Neural crest cell (in vitro differentiated cells): Measurements from ENCODE around the gene FUT7. TPM values are rescaled to one million over a fixed set of nuclear protein-coding genes. Genes with fewer than 3 reads are reported as not detected.
A peak's percentile ranks its signal among the peaks of the same experiment; 100 is the strongest.
"Not testable (repeated sequence)": the region's sequence is repeated elsewhere in the genome, so short reads cannot be mapped to it uniquely, and the experiment has no call there.

Source experiments
- DNase-seq: peaks from one replicate; pipeline ENCODE4 v3.0.0; 2021; ENCODE audit warnings: low read depth, mixed read lengths, low spot score
- H3K27ac Mint-ChIP-seq: one replicate; pipeline ENCODE4 v1.8.0; 2021; ENCODE audit warnings: mild to moderate bottlenecking, mixed read lengths; ENCODE audit not compliant: unreplicated experiment
- H3K27me3 Mint-ChIP-seq: 2 replicates; pipeline ENCODE4 v1.8.0; 2021; ENCODE audit warnings: low read depth, mild to moderate bottlenecking, mixed read lengths
- H3K36me3 Mint-ChIP-seq: 2 replicates; pipeline ENCODE4 v1.8.0; 2021; ENCODE audit warnings: low read depth, mild to moderate bottlenecking, mixed read lengths
- H3K4me1 Mint-ChIP-seq: 2 replicates; pipeline ENCODE4 v1.8.0; 2021; ENCODE audit warnings: mixed read lengths
- H3K4me3 Mint-ChIP-seq: one replicate; pipeline ENCODE4 v1.8.0; 2021; ENCODE audit warnings: mild to moderate bottlenecking, mixed read lengths
- H3K9me3 Mint-ChIP-seq: 2 replicates; pipeline ENCODE4 v1.8.0; 2021; ENCODE audit warnings: mixed read lengths
- CTCF ChIP-seq: fragments of 200-600 bp; sonication (generic); conservative IDR thresholded peaks from 2 replicates; pipeline ENCODE4 v1.5.0; 2021; ENCODE audit warnings: antibody characterized with exemption, mild to moderate bottlenecking
- total RNA-seq: library from RNA; stranded (reverse); gene quantifications from 2 replicates; pipeline ENCODE4 v1.2.1, GENCODE V29; 2021

The FUT7 gene
- total RNA-seq, 1 donor from 2014 or later, result not detected

- no peaks in the 10 kb centered on the region for H3K27me3 Mint-ChIP-seq
- no peaks in the 10 kb centered on the region for H3K36me3 Mint-ChIP-seq
- H3K4me1 Mint-ChIP-seq, result no peaks in the 10 kb centered on the region
- no peak for TF ChIP-seq CTCF
- no peak for DNase-seq
- no peaks in the 10 kb centered on the region for H3K9me3 Mint-ChIP-seq
- no peak overlapping the region for H3K4me3 Mint-ChIP-seq
- H3K27ac Mint-ChIP-seq, result no peak overlapping the region
Observed at GRCh38 chr9:137007108-137007815, 24.6 kb downstream of the FUT7 start.

GRCh38 chr9:137006116-137007003 is 25.5 kb downstream of the FUT7 start:
- Mint-ChIP-seq H3K9me3 (no peaks in the 10 kb centered on the region), H3K27me3 (no peaks in the 10 kb centered on the region), H3K36me3 (no peaks in the 10 kb centered on the region), H3K4me3 (no peak overlapping the region), H3K4me1 (no peaks in the 10 kb centered on the region), H3K27ac (no peak overlapping the region)
- DNase-seq, result no peak
- TF ChIP-seq CTCF, result no peak

- H3K27me3 Mint-ChIP-seq, H3K36me3 Mint-ChIP-seq, H3K4me1 Mint-ChIP-seq, H3K9me3 Mint-ChIP-seq, H3K4me3 Mint-ChIP-seq, H3K27ac Mint-ChIP-seq, DNase-seq: not testable (repeated sequence)
- TF ChIP-seq CTCF, result peak; percentile 55
Observed at GRCh38 chr9:137004285-137004684, 27.6 kb downstream of the FUT7 start.

GRCh38 chr9:137002646-137003041 is 29.2 kb downstream of the FUT7 start:
- no peak overlapping the region for H3K4me3 Mint-ChIP-seq
- no peak for DNase-seq

More at GRCh38 chr9:137002646-137003041, 29.2 kb downstream of the FUT7 start:
- TF ChIP-seq CTCF, result no peak
- Mint-ChIP-seq H3K36me3 (no peaks in the 10 kb centered on the region), H3K27ac (no peak overlapping the region), H3K9me3 (no peaks in the 10 kb centered on the region), H3K27me3 (peaks cover 4% of the 10 kb centered on the region), H3K4me1 (peaks cover 6% of the 10 kb centered on the region)
